Liver (tissue), 3 donors: ENCODE results near the gene ADAMTS2.

Experiments used
- CTCF ChIP-seq: fragments of 150-350 bp; IDR thresholded peaks from 2 replicates; pipeline ENCODE4 v1.5.1; 2017; ENCODE audit warnings: improper control_type of control experiment, low read depth, low read length; ENCODE audit not compliant: missing input control
- JUND ChIP-seq, 2 donors: IDR thresholded peaks; 2 replicates each; pipeline ENCODE4 v1.6.1; 2016; ENCODE audit warnings: antibody characterized with exemption in 2 of 2
- NR2F2 ChIP-seq: IDR thresholded peaks from 2 replicates; pipeline ENCODE4 v1.6.1; 2016; ENCODE audit warnings: antibody characterized with exemption
- donor health status: healthy.
- donor health status: healthy.

- TF ChIP-seq CTCF (no peak), JUND (IDR thresholded peaks at IDR 0.05) (no peak), NR2F2 (no peak)
Observed at GRCh38 chr5:179272326-179273072, 72.8 kb downstream of the ADAMTS2 start.
